NCI-H748 treated with DMSO at 0.1 percent for 48 hours (cell line): ENCODE results near the gene KLHL3.
A peak's percentile ranks its signal among the peaks of the same experiment; 100 is the strongest.

Source experiments
- DNase-seq: peaks from one replicate; lab custom pipeline; 2025; lab: John Stamatoyannopoulos, UW

Gene KLHL3

DNA sequence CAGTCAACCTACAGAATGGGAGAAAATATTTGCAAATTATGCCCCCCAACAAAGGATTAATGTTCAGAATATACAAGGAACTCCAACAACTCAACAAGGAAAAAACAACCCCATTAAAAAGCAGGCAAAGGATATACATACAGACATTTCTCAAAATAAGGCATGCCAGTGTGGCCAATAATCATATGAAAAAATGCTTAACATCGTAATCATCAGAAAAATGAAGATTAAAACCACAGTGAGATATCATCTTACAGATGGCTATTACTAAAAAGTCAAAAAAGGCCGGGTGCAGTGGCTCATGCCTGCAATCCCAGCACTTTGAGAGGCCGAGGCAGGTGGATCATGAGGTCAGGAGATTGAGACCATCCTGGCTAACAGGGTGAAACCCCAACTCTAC is 103.2 kb downstream of the KLHL3 start:
- DNase-seq: no peak

DNA sequence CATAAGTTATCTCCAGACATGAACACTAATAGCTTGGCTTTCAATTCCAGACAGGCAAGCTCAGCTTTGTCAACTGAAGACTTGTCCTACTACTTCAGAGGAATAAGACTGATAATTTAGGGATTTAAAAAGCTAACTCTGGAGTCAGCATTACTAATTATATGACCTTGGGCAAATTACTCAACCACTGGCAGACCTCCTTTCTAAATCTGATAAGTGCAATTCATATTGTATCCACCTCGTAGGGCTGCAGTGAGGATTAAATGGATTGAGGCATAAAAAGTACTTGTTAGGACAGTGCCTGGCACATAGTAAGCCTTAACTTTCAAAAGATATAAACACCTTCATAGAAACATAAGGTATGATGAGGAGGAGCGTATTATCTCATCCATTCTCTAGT is 104.4 kb downstream of the KLHL3 start:
- no peak for DNase-seq

DNA sequence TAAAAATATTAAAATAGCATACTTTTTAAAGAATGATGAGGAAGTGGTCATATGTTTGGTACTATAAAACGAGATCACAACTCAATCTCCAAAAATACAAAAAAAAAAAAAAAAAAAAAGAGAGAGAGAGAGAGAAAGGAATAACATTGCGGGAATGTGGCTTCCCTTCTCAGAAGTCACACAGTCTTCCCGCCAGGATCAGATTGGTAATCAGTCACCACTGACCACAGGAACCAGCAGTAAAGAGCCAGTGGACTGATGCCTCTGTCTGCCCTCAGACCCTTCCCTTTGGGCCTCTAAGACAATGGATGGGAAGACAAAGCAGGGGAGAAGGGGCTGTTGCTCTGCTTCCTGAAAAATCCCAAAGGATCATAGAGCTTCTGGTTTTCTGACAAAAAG is 104.9 kb downstream of the KLHL3 start:
- no peak for DNase-seq

DNA sequence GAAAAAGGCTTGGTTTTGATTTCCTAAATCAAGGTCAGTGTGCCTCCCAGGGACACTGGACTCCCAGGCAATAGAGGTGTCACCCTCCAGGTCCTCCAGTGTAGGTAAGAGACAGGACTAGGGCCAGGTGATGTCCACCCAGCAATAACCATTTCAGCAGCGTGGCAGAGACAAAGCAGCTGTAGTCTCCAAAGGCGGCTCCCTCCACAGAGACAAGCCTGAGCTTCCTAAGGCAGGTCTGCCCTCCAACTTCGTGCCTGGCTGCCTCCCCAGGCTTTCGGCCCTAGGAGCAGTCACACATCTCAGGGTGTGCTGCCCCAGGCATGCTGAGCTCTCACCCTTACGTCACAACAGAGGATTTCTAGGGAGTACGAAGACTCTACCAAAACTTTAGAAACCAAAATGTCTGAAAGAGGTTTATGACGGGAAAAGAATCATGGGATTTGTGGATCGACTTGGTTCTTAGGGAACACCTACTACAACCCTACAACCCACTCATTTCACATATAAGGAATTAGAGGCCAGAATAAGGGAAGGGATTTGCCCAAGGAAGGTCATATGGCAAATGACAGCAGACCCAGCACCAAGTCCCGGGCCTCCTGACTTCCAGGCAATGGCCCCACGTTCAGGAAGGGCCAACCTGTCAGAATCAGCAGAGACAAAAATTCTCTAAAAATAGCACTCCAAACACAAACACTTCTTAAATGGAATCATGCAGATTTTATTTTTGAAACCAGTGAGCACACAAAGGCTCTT is 105.5 kb downstream of the KLHL3 start:
- DNase-seq: no peak

DNA sequence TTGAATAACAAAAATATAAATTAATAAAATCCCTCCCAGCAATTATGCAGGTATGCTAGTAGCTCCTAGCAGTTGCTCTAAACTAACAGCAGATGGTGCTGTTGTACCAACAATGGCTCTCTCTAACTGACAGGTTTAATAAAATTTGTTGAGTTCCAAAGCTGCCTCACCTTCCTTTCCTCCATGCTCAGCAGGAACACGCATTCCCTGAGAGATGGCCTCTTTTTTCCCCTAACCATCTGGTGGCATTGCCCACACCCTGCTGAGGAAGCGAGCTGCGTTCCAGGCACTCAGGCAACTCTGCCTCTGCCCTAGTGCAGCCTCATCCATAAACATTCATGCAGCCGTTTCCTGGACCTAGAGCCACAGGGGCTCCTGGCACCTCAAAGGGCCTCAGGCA is 106.2 kb downstream of the KLHL3 start:
- peak; percentile 32 for DNase-seq

DNA sequence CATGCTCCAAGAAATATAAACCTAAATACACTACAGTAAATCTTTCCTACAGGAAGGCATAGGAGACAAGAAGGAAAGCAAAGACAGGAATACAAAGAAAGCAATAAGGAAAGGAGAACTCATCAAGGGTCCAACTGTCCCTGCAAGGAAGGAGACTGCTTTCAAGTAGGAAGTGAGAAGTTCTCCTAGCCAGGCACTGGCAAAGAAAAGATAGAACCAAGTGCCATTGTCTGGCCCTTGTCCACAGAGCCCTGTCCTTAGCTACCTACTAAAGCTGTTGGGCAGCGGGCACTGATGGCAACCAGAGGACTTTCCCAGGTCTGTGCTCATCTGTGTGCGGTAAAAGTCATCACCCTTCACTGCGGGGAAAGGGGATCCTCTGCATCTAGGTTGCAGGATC is 108.2 kb downstream of the KLHL3 start:
- DNase-seq: no peak

DNA sequence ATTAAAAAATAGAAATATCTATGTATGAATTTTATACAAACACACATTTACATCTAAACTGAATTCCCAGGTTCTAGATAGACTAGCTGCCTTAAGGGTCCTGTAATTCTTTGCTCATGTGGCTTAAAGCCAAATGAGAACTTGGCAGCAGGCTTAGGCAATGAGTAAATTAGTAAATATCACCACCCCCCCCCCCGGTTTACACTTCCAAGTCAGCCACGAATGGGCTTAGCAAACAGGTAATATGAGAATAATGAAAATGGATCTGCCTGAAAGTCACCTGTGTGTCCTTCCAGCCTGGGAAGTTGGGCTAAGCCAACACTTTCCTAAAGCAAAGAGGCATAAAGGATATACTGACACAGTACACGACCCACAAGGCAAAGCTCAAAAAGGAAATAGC is 108.6 kb downstream of the KLHL3 start:
- peak; percentile 10 for DNase-seq

DNA sequence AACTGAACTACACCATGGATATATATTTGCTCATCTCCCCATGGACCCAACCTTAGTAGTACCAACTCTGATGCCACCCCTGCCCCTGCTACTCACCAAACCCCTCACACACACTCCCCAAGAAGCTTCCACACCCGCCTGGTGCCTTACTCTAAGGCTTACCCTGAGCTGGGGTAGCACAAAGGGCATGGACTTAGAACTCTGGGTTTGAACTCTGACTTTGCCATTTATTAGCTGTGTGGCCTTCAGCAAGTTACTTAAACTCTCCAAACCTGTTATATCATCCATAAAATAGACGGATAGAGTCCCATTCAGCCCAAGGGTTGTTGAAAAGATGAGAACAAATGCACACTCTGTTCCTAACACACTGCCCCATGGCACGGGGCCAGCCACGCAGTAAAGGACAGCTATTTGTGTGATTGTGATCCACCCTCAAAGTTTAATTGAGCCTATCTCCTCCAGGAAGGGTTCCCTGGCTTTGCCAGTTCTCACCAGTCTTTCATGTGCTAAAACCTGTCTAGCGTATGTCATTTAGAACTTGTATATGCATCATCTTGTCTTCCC is 111.0 kb downstream of the KLHL3 start:
- no peak for DNase-seq

DNA sequence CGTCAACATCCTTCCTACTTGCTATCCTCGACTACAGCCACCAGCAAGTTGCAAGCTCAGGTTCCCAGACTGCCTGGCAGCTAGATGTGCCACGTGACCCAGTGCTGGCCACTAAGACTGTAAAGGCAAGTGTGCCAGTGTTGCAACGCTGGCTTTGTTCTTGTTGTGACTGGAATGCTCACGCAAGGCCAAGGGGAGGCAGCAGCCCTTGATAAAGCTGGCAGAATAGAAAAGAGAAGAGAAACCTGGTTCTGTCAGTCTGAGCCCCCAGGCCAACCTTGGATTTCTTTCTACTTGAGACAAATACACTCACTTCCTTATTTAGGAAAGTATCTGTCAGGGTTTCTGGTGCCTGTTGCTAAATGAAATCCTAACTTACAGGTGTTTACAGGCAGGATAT is 113.0 kb downstream of the KLHL3 start:
- DNase-seq: no peak

DNA sequence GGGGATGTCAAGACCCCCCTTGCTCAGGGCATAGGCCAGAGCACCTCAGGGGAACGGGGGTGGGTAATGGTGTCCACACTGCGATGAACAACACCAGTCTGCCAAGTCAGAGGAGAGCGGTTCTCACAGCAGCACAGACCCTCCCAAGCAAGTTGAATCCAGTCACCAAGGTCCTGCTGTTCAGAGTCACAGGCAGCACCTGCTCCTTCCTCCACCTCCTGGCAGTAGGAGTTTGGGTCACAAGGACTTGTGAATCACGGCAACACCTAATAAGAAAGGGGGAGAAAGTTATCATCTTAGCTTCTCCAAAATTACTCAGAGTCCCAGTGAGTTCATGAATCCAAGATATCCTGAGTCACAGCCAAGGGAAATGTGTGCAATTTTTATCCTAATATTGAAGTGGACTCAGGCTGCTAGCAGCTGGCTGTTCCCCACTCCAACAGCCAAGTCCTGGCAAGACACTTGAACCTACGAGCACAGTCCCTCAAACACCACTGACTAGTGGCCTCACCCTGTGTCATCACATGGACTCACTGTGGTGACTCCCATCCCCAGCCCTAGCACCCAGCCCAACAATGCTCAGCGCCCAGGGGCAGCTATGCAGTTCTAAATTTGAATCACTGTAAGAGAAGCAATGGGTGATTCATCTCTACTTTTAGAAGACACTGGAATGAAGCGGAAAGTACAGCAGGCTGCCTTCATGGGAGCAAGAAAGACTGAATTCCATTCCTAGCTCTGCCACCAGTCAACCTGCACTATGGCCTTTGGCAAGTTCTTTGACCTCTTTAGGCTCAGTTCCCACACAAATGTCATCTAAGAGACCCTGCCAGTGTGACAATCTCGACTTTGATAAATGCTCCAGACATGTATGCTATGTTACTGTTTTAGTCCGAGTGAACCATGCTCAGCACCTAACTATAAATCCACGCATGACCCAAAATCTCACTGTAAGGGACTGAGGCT is 113.7 kb downstream of the KLHL3 start:
- no peak for DNase-seq

DNA sequence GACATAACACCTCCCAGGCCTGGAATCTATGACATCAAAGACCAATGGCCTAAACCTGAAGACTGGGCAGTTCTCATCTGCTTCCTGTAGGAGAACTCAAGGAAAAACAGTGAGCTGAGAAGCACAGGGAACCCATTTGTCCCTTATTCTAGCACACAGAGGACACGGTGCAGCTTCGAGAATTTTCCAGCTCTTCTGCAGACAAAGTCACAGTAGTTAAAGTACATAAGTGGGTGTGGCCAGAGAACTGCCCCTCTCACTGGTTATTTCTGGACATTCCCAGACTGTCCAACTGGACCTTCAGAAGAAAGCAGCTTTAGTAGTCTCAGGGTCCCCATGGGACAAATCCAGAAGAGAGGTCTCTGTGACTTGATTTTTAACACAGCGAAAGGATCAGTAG is 114.6 kb downstream of the KLHL3 start:
- no peak for DNase-seq

DNA sequence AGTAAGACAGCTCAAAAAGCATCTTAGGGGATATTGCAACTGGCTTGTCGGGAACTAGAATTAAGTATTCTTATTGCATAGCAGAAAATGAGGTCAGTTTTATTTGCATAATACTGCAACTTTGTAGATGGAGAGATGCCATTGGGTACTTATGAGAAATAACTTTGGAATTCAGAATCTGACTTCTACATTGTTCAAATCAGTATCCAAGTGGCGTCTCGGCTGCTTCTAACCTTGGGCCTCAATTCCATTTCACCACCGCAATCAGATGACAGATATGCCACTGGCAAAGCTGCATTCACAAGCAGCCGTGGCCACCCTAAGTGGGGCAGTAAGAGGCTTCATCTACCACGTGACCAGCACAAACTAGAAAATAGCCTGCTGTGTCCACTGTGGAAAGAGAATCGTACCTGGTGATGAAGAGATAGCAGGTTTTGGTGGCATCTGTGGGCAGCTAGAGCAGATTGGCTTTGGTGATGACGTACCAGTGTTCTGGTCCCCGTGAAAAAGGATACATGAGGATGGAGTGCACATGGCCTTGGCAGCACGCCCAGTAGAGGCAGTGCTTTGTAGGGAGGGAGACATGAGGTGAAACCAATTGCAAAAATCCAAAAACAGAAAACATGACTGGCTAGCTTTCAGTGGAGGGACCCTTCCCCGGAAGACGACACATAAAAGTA is 116.6 kb downstream of the KLHL3 start:
- peak; percentile 8 for DNase-seq

DNA sequence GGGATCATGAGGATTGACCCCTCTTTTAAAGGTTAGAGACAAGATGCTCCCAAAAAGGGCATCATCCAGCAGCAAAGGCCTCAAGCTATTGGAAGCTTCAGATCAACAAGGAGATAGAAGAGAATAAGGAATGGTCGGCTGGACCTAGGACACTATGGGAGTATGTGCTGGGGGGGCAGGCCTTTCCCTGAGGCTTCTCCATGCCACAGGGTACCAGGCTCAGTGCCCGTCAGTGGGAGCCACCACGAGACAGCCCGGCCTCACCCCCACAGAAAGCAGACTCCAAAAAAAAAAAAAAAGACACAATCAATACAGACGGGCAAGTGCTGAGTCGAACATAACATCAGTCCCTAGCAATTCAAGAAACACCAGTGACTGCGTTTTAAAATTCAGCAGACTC is 117.4 kb downstream of the KLHL3 start:
- no peak for DNase-seq

DNA sequence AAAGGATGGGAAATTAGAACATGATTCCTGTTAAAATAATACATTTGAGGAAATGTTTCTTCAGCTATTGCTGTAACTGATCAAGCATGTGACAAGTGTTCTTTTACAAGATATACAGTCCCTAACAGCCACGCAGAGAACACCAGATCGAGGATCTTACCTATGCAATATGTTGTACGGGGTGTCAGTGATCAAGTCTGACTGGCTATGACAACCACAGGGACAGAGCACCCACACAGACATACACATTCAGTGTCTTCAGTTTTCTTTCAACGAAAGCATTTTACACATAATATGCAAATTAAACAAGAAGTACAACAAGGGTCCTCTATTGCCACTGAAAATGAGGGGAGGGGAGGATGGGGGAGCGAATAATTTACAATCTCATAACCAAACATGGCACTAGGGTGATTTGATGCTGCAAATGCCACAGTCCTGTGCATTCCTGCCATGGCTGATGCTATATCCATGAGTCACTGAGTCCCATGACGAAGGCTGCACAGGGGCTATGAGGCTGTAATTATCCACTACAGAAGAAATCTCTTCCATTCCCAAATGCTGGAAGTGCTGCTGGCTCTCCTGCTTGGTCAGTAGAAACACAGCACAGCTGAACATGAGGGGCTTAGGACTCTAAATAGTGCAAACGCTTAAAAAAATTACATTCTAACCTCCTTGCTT is 118.2 kb downstream of the KLHL3 start:
- DNase-seq: no peak

DNA sequence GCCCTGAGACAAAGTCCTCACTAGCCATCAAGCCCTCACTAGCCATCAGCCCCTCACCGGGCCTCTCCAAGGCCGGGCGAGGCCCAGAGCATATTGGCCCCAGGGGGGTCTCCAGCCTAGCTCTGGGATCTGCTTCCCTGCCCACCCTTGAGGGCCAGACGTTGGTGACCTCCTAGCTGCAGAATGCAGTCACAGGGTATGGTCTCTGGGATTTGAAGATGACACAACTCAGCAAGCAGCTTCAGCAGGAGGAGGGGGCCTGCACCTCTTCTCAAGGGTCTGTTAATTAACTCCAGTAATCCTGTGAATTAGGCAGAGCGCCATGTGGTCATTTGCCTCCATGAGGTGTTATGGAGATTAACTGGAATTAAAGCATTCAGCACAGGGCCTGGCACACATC is 119.8 kb downstream of the KLHL3 start:
- no peak for DNase-seq

DNA sequence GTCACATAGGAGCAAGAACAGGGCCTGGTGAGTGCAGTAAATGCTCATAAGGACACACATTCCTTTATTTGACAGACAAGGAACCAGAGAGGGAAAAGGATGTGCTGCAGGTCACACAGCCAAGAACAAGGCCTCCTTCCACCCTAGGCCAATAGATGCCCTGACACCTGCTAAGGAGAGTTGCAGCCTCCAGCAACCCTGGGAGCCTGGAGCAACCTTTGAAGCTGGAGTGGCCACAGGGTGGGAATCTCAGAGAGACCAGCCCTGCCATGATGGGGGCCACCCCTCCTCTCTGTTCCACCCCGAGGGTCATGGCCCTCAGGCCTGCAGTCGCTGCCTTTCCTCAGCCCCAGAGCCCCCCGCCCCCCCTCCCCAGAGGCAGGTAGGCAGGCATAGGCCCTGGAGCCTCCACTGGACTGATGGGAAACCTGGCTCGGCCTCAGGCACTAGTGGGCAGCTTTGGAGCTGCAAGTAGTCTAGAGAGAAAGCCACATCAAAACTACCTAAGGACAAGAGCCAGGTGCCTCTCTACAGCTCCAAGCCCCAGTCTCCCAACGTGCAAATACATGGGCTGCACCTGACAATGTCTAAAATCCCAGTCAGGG is 120.6 kb downstream of the KLHL3 start:
- no peak for DNase-seq

DNA sequence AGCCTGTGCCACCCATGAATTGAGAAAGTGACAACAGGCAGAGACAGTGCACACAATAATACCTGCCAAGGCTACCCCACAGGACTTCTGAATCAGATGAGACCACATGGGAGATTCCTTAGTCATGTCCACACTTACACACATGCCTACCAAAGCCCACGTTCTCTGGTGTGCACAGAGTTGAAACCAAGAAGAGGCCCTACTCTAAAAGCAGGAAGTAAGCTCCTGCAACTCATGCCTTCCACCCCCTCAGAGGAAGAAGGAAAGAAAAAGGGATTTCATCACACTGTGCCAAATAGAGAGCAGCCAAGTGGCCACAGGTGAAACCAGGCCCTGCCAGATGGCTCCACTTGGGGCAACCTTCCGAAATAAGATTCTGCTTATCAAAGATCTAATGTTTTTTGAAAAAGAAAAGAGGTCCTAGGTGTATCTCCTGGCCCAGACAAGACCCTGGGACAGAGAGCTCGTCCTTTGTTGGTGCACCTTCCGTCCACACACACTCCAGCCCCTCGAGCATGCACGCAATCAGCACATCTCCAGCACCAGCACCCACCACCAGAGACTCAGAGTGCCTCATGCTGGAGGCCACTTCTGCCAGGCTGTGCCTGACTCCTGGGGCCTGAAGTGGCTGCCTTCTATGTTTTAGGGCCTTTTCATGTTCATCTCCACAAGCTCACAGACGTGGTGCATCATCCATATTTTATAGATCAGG is 122.2 kb downstream of the KLHL3 start:
- no peak for DNase-seq

DNA sequence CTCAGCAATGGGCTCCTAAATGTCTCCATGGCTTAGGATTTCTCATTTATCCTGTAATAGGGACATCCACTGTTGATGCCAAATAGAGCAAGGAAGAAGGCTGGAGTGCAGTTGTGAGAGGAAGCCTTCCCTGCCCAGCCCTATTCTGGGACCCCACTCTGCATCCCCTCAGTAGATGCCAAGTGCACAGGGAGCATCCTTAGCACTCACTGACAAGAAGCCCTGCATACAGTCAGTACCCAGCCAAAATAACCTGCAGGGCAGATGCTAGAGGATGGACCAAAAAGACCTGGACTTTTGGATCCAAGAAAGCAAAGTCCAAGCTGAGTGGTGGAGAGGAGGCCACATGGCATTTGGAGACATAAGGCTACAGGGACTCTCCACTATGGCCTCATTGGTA is 123.3 kb downstream of the KLHL3 start:
- no peak for DNase-seq

DNA sequence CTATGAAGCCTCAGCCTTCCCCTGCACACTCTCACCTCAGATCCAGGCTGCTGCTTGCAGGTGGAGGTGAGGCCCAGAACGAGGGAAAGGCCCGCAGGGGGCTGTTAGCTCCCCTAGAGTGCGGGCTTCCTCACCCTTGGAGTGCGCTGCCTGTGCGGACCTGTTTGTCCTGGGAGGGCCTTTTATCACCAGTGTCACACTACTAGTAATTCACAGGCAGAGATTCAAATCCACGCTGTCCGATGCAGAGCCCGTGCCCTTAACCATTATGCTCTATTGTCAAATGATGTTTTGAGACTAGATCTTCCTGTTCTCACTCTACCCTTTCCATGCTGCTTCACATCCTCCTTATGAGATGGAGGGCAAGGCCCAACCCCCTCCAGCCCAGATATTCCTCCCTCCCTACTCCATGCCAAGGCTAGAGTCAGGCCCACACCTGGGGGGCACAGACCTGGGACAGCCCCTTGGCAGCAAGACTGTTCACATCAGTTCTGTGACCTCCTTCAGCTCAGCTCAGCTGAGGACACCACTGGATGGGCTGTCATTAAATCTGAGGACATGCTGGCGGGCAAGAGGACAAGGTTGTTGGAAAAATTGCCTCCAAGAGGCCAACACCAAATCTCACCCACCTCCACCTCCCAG is 124.0 kb downstream of the KLHL3 start:
- no peak for DNase-seq

DNA sequence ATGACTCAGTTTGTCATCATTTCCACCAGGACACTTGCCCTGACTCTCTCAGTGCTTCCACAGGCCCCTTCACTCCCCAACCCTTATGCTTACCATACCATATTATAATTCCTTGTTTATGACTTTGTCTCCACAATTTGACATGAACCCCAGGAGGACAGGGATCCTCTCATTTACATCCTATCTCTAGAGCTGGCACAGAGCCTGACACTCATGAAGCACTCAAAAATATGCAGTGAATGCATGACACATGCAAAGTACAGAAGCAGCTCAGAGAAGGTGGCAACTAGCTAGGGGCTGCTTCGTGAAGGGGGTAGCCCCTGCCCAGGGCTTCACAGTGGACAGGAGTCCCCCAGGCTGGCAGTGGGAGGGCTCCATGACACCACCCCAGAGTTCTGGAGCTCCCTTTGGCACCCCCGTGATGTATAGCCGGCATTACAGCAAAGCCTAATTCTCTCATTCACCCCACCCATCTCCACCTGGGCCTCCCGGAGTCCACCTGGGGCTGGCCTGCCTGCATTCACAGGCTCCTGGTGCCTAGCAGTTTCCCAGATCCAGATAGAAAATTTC is 124.8 kb downstream of the KLHL3 start:
- DNase-seq: no peak
